Measurements from ENCODE around the gene SDS.

Gene SDS

DNA sequence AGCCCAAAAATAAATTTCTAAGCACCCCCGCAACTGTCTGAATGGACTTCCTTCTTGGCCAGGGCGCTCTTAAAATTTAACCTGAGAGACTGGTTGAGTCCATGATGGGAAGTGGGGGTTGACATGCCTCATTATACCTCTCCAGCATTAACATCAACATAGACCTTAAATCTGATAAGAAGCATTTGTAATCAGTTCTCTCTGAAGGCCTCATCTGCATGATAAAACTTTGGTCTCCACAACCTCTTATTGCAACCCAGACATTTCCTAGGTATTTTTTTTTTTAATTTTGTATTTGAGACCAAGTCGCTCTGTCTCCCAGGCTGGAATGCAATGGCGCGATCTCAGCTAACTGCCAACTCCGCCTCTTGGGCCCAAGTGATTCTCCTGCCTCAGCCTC, 58.4 kb downstream of the SDS start:
- no peak for DNase-seq
